Ascending aorta (tissue), 2 donors: ENCODE results near the gene ENTREP3. TPM values are rescaled to one million over a fixed set of nuclear protein-coding genes. Genes with fewer than 3 reads are reported as not detected.

Experiments used
- DNase-seq, 2 donors: peaks; one replicate each; pipeline ENCODE4 v3.0.0-alpha.2; 2019; ENCODE audit warnings: low spot score in 2 of 2
- H3K27ac ChIP-seq, 2 donors: fragments of 200-600 bp; sonication (generic); one replicate each; pipeline ENCODE4 v1.5.1; 2016 to 2017; ENCODE audit warnings: mild to moderate bottlenecking in 1 of 2
- H3K27me3 ChIP-seq: fragments of 200-600 bp; sonication (generic); one replicate; pipeline ENCODE4 v1.5.1; 2017
- H3K36me3 ChIP-seq, 2 donors: fragments of 200-600 bp; sonication (generic); one replicate each; pipeline ENCODE4 v1.5.1; 2016
- H3K4me1 ChIP-seq, 2 donors: fragments of 200-600 bp; sonication (generic); one replicate each; pipeline ENCODE4 v1.5.1; 2016 to 2017; ENCODE audit warnings: mild to moderate bottlenecking in 1 of 2
- H3K4me3 ChIP-seq, 2 donors: fragments of 200-600 bp; sonication (generic); one replicate each; pipeline ENCODE4 v1.5.1; 2016 to 2017; ENCODE audit warnings: mild to moderate bottlenecking in 1 of 2
- H3K9me3 ChIP-seq, 2 donors: fragments of 200-600 bp; sonication (generic); one replicate each; pipeline ENCODE4 v1.5.1; 2016
- intact Hi-C: fragments of 100-400 bp; cut with DNase I; formaldehyde crosslinking; loops from one replicate; pipeline ENCODE4 v1.15.1; 2023
- total RNA-seq: library from RNA; depleted of rRNA; stranded (reverse); fragments of >200 nt; gene quantifications from one replicate; pipeline ENCODE4 v1.1.0, GENCODE V29; 2016
- TF ChIP-seq, protein P1 (sequence below), 3 experiments: fragments of 200-600 bp in 2 of 3; fragments of 450-650 bp in 1 of 3; sonication (generic) in 2 of 3; IDR thresholded peaks; one replicate each; pipeline ENCODE4 v1.5.1; 2016 to 2019; ENCODE audit warnings: antibody characterized with exemption in 3 of 3, mild to moderate bottlenecking in 1 of 3, moderate library complexity in 1 of 3

ENTREP3 gene
- total RNA-seq, 1 donor from 2014 or later, result 34.5 TPM

DNA sequence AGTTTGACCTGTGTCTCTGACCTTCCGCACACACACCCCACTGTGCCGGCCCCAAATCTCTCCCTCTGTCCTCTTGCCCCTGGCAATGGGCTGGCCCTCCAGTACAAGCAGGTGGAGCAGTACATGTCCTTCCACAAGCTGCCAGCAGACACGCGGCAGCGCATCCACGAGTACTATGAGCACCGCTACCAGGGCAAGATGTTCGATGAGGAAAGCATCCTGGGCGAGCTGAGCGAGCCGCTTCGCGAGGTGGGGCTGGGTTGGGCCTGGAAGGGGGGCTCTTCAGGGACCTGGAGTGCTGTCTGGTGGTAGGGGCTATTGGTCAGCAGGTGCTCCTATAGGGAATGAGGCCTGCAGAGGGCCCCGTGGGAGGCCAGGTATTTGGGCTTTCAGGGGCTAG lies 29.8 kb upstream of the ENTREP3 start:
- TF ChIP-seq, protein P1, sequence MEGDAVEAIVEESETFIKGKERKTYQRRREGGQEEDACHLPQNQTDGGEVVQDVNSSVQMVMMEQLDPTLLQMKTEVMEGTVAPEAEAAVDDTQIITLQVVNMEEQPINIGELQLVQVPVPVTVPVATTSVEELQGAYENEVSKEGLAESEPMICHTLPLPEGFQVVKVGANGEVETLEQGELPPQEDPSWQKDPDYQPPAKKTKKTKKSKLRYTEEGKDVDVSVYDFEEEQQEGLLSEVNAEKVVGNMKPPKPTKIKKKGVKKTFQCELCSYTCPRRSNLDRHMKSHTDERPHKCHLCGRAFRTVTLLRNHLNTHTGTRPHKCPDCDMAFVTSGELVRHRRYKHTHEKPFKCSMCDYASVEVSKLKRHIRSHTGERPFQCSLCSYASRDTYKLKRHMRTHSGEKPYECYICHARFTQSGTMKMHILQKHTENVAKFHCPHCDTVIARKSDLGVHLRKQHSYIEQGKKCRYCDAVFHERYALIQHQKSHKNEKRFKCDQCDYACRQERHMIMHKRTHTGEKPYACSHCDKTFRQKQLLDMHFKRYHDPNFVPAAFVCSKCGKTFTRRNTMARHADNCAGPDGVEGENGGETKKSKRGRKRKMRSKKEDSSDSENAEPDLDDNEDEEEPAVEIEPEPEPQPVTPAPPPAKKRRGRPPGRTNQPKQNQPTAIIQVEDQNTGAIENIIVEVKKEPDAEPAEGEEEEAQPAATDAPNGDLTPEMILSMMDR (IDR thresholded peaks at IDR 0.05), result no peak
- Histone ChIP-seq H3K27ac (no peak overlapping the region), H3K4me1 (no peaks in the 10 kb centered on the region), H3K9me3 (no peaks in the 10 kb centered on the region), H3K27me3 (no peaks in the 10 kb centered on the region), H3K36me3 (no peaks in the 10 kb centered on the region), H3K4me3 (no peak overlapping the region)
- no peak for DNase-seq
- intact Hi-C loops, result no loop called here

DNA sequence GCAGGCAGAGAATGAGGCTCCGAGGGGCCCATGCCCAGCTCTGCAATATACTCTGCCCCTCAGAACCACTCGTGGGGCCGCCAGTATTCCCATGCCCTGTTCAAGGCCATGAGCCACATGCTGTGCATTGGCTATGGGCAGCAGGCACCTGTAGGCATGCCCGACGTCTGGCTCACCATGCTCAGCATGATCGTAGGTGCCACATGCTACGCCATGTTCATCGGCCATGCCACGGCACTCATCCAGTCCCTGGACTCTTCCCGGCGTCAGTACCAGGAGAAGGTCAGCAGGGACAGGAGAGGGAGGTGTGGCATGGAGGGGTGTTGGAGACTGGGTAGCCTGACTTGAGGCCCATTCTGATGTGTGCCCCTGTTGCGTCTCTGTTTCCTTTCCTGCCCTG lies 29.2 kb upstream of the ENTREP3 start:
- TF ChIP-seq, protein P1 (IDR thresholded peaks at IDR 0.05), result no peak
- intact Hi-C loops, result no loop called here
- H3K27me3 ChIP-seq, result no peaks in the 10 kb centered on the region
- no peaks in the 10 kb centered on the region for H3K9me3 ChIP-seq
- no peak for DNase-seq
- no peaks in the 10 kb centered on the region for H3K4me1 ChIP-seq
- no peaks in the 10 kb centered on the region for H3K36me3 ChIP-seq
- no peak overlapping the region for H3K27ac ChIP-seq
- H3K4me3 ChIP-seq, result no peak overlapping the region

DNA sequence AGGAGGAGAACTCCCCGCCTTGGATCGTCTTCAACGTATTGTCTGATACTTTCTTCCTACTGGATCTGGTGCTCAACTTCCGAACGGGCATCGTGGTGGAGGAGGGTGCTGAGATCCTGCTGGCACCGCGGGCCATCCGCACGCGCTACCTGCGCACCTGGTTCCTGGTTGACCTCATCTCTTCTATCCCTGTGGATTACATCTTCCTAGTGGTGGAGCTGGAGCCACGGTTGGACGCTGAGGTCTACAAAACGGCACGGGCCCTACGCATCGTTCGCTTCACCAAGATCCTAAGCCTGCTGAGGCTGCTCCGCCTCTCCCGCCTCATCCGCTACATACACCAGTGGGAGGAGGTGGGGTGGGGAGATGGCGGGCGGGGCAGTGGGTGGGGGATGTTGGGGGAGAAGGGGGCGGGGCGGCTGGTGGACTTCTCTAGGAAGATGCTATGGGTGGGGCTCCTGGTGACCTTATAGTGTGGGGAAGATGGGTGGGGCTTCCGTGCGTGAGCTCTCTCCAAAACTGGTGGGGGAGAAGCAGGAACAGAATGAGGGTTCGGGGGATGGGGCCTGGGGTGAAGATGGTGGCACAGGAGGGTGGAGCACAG lies 27.3 kb upstream of the ENTREP3 start:
- intact Hi-C loops, result no loop called here
- Histone ChIP-seq H3K4me3 (no peak overlapping the region), H3K27me3 (no peaks in the 10 kb centered on the region), H3K36me3 (no peaks in the 10 kb centered on the region), H3K9me3 (no peaks in the 10 kb centered on the region), H3K27ac (no peak overlapping the region), H3K4me1 (peaks cover 0 to 3% of the 10 kb centered on the region in 2 donors)
- no peak for DNase-seq
- TF ChIP-seq, protein P1 (IDR thresholded peaks at IDR 0.05), result no peak

DNA sequence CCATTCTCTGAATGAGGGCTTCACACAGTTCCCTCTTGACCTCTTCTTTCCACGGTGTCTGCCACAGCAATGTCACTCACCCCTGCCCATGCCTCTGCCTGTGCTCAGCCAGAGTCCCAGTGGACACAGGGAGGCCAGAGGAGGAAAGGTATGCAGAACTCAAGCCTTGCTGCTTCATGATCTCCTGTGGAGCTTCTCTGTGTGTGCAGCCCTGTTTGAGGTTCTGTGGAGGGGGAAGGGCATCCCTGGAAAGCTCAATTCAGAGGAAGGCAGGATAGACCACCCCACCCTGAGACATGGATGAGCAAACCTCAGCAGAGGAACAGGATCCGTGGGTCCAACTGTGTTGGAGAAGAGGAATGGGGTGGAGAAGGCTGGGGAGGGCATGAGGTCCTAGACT lies 24.0 kb upstream of the ENTREP3 start:
- H3K4me1 ChIP-seq, result peaks cover 5 to 10% of the 10 kb centered on the region in 2 donors
- TF ChIP-seq, protein P1 (IDR thresholded peaks at IDR 0.05), result no peak
- H3K27ac ChIP-seq, result no peak overlapping the region

DNA sequence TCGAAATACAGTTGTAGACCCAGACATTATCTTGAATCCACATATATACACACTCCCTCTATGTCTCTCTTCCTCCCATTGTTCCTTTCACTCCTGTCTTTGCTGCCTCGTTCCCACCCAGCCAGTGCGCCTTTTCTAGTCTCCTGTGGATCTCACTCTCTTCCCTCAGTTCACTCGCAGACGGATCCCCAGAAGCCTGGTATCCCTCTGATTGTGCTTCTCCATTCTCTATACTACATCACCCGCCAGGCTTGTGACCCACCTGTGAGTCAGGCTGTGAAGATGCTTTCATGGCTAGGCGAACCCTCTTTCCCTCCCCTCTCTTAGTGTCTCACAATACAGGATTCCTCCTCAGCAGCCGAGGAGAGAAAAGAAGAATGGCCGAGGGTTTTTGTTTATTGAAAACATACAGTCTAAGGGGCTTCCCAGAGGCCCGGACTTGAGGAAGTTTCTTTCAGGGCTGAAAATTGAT lies 23.4 kb upstream of the ENTREP3 start:
- no peaks in the 10 kb centered on the region for H3K36me3 ChIP-seq
- intact Hi-C loops, result loop anchor here (5.0 to 10.0 kb wide), 2 partner anchors 226 to 314 kb away; no protein-coding TSS in a partner anchor
- no peaks in the 10 kb centered on the region for H3K9me3 ChIP-seq
- no peak overlapping the region for H3K27ac ChIP-seq
- H3K27me3 ChIP-seq, result no peaks in the 10 kb centered on the region
- DNase-seq, result no peak
- no peak overlapping the region for H3K4me3 ChIP-seq
- TF ChIP-seq, protein P1 (IDR thresholded peaks at IDR 0.05), result no peak
- H3K4me1 ChIP-seq, result peaks cover 5 to 13% of the 10 kb centered on the region in 2 donors

More for the DNA sequence above, 24.0 kb upstream of the ENTREP3 start:
- Histone ChIP-seq H3K4me3 (no peak overlapping the region), H3K36me3 (no peaks in the 10 kb centered on the region), H3K9me3 (no peaks in the 10 kb centered on the region), H3K27me3 (no peaks in the 10 kb centered on the region)
- no peak for DNase-seq
- intact Hi-C loops, result loop anchor here (5.0 to 10.0 kb wide), 2 partner anchors 226 to 313 kb away; no protein-coding TSS in a partner anchor
